Measurements from ENCODE around the gene NDRG4.
A peak's percentile ranks its signal among the peaks of the same experiment; 100 is the strongest.

NDRG4 gene

GRCh38 chr16:58511933-58512815, 12.2 kb downstream of the NDRG4 start:
- no peak overlapping the region for H3K27ac ChIP-seq (ENCODE audit: low read depth, low read length)
- peaks cover 9% of the 10 kb centered on the region for H3K4me1 ChIP-seq (ENCODE audit: control insufficient read depth, insufficient read depth, low read length)
- H3K27me3 ChIP-seq (ENCODE audit: control insufficient read depth, insufficient read depth, low read length): no peaks in the 10 kb centered on the region
- peaks cover 26% of the 10 kb centered on the region for H3K36me3 ChIP-seq (ENCODE audit: control insufficient read depth, insufficient read depth, low read length)
- no peak overlapping the region for H3K9ac ChIP-seq (ENCODE audit: low read length)
- H3K9me3 ChIP-seq (ENCODE audit: control insufficient read depth, insufficient read depth, low read depth, low read length): no peaks in the 10 kb centered on the region
- no peak overlapping the region for H3K4me3 ChIP-seq (ENCODE audit: low read depth, low read length)

DNA sequence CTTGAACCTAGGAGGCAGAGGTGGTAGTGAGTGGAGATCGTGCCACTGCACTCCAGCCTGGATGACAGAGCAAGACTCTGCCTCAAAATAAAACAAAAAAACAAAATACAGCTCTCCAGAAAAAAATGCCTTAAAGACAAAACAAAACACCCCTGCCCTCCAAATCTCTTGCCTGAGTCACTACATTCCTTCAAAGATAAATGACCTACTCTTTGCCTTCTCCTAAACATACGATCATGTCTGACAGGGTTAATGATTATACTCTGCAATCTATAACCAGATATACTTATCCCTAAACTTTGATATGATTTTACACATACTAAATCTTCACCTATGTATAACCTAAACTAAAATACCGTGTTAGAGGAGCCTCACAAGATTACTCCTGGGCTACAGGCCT, 13.9 kb downstream of the NDRG4 start:
- Histone ChIP-seq H3K4me3 (ENCODE audit: low read depth, low read length) (no peak overlapping the region), H3K27me3 (ENCODE audit: control insufficient read depth, insufficient read depth, low read length) (no peaks in the 10 kb centered on the region), H3K9ac (ENCODE audit: low read length) (no peak overlapping the region), H3K27ac (ENCODE audit: low read depth, low read length) (no peak overlapping the region), H3K9me3 (ENCODE audit: control insufficient read depth, insufficient read depth, low read depth, low read length) (no peaks in the 10 kb centered on the region), H3K36me3 (ENCODE audit: control insufficient read depth, insufficient read depth, low read length) (peaks cover 37% of the 10 kb centered on the region), H3K4me1 (ENCODE audit: control insufficient read depth, insufficient read depth, low read length) (peaks cover 9% of the 10 kb centered on the region)

GRCh38 chr16:58515125-58515870, 15.4 kb downstream of the NDRG4 start, which contains the start of gene SETD6:
Gene SETD6 (plus strand): TSS chr16:58515517. CDS start chr16:58515538, 21 bp downstream.
- H3K36me3 ChIP-seq (ENCODE audit: control insufficient read depth, insufficient read depth, low read length): peaks cover 46% of the 10 kb centered on the region
- peak within 1 kb of the TSS; percentile 66 for H3K27ac ChIP-seq (ENCODE audit: low read depth, low read length)

DNA sequence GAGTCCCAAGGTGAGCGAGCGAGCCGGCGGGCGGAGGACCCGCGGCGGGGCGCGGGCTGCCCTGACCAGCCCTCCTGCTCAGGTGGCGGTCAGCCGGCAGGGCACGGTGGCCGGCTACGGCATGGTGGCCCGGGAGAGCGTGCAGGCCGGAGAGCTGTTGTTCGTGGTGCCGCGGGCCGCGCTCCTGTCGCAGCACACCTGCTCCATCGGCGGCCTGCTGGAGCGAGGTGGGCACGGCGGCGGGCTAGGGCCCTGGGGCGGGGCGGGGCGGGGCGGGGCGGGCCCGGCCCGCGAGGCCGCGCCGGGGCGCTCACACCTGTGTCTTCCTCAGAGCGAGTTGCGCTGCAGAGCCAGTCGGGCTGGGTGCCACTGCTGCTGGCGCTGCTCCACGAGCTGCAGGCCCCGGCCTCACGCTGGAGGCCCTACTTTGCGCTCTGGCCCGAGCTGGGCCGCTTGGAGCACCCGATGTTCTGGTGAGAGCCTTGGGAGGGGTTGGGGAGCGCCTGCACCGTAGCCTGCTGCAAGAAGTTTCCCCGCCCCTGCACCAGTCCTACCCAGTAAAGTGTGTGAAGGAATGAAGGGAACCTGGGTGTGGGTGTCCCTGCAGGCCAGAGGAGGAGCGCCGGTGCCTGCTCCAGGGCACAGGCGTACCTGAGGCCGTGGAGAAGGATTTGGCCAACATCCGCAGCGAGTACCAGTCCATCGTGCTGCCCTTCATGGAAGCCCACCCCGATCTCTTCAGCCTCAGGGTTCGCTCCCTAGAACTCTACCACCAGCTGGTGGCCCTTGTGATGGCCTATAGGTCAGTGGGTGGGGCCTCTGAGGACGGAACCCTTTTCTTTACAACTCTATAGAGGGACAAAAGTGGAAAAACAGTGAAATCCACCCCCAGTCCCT, 16.2 kb downstream of the NDRG4 start:
- Histone ChIP-seq H3K9ac (ENCODE audit: low read length) (peak overlapping the region; percentile 85), H3K27me3 (ENCODE audit: control insufficient read depth, insufficient read depth, low read length) (no peaks in the 10 kb centered on the region), H3K27ac (ENCODE audit: low read depth, low read length) (peak overlapping the region; percentile 66), H3K4me1 (ENCODE audit: control insufficient read depth, insufficient read depth, low read length) (peaks cover 9% of the 10 kb centered on the region), H3K9me3 (ENCODE audit: control insufficient read depth, insufficient read depth, low read depth, low read length) (no peaks in the 10 kb centered on the region), H3K36me3 (ENCODE audit: control insufficient read depth, insufficient read depth, low read length) (peaks cover 48% of the 10 kb centered on the region), H3K4me3 (ENCODE audit: low read depth, low read length) (peak overlapping the region; percentile 90)

More at GRCh38 chr16:58515125-58515870, 15.4 kb downstream of the NDRG4 start, which contains the start of gene SETD6:
- Histone ChIP-seq H3K4me3 (ENCODE audit: low read depth, low read length) (peak within 1 kb of the TSS; percentile 90), H3K27me3 (ENCODE audit: control insufficient read depth, insufficient read depth, low read length) (no peaks in the 10 kb centered on the region), H3K9ac (ENCODE audit: low read length) (peak within 1 kb of the TSS; percentile 85), H3K4me1 (ENCODE audit: control insufficient read depth, insufficient read depth, low read length) (peaks cover 9% of the 10 kb centered on the region), H3K9me3 (ENCODE audit: control insufficient read depth, insufficient read depth, low read depth, low read length) (no peaks in the 10 kb centered on the region)

- Histone ChIP-seq H3K4me3 (ENCODE audit: low read depth, low read length) (peak overlapping the region; percentile 90), H3K27me3 (ENCODE audit: control insufficient read depth, insufficient read depth, low read length) (no peaks in the 10 kb centered on the region), H3K27ac (ENCODE audit: low read depth, low read length) (no peak overlapping the region), H3K9me3 (ENCODE audit: control insufficient read depth, insufficient read depth, low read depth, low read length) (no peaks in the 10 kb centered on the region), H3K9ac (ENCODE audit: low read length) (no peak overlapping the region), H3K36me3 (ENCODE audit: control insufficient read depth, insufficient read depth, low read length) (peaks cover 55% of the 10 kb centered on the region), H3K4me1 (ENCODE audit: control insufficient read depth, insufficient read depth, low read length) (peaks cover 9% of the 10 kb centered on the region)
Measured at GRCh38 chr16:58516768-58517107, 16.8 kb downstream of the NDRG4 start.

DNA sequence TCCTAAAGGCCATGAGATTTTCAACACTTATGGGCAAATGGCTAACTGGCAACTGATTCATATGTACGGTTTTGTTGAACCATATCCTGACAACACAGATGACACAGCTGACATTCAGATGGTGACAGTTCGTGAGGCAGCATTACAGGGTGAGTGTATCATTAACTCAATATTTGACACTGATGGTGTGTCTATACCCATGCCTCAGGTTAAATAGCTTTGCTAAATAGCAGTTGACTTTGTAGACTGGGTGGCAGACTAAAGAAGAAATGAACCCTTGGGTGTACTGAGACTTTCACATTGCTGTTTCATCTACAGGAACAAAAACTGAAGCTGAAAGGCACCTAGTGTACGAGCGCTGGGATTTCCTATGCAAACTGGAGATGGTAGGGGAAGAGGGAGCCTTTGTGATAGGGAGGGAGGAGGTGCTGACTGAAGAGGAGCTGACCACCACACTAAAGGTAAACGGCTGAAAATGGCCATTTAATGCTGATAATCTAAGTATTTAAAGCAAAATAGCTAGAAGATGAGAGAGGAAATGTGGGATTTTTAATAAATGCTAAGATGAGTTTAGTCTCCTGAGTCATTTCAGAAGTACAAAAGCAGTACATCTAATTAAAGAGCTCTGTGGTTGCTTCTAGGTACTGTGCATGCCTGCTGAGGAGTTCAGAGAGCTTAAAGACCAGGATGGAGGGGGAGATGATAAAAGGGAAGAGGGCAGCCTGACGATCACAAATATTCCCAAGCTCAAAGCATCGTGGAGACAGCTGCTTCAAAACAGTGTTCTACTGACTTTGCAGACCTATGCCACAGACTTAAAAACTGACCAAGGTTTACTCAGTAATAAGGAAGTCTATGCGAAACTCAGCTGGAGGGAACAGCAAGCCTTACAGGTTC, 18.4 kb downstream of the NDRG4 start:
- Histone ChIP-seq H3K9me3 (ENCODE audit: control insufficient read depth, insufficient read depth, low read depth, low read length) (no peaks in the 10 kb centered on the region), H3K9ac (ENCODE audit: low read length) (no peak overlapping the region), H3K4me3 (ENCODE audit: low read depth, low read length) (no peak overlapping the region), H3K4me1 (ENCODE audit: control insufficient read depth, insufficient read depth, low read length) (peaks cover 6% of the 10 kb centered on the region), H3K36me3 (ENCODE audit: control insufficient read depth, insufficient read depth, low read length) (peaks cover 71% of the 10 kb centered on the region), H3K27ac (ENCODE audit: low read depth, low read length) (no peak overlapping the region), H3K27me3 (ENCODE audit: control insufficient read depth, insufficient read depth, low read length) (no peaks in the 10 kb centered on the region)

DNA sequence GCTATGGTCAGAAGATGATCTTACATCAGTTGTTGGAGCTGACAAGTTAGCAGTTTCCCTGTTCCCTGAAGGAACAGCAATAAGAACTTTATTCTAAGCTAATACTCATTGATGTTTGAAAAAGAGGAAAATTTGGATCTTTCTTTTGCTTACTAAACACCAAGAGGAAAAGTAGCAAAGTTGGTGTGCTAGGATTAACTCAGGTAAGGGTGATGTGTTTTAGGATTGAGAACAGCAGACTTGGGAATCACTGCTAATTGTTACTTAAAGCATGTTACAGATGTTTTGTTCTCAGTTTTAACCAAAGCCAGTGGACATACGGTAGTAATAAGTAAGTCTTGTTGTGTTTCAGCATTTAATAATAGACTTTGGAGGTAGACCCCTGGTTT, 19.0 kb downstream of the NDRG4 start:
- Histone ChIP-seq H3K4me3 (ENCODE audit: low read depth, low read length) (no peak overlapping the region), H3K4me1 (ENCODE audit: control insufficient read depth, insufficient read depth, low read length) (peaks cover 6% of the 10 kb centered on the region), H3K27ac (ENCODE audit: low read depth, low read length) (no peak overlapping the region), H3K9ac (ENCODE audit: low read length) (no peak overlapping the region), H3K9me3 (ENCODE audit: control insufficient read depth, insufficient read depth, low read depth, low read length) (no peaks in the 10 kb centered on the region), H3K36me3 (ENCODE audit: control insufficient read depth, insufficient read depth, low read length) (peaks cover 77% of the 10 kb centered on the region), H3K27me3 (ENCODE audit: control insufficient read depth, insufficient read depth, low read length) (no peaks in the 10 kb centered on the region)

GRCh38 chr16:58519707-58520106, 19.8 kb downstream of the NDRG4 start:
- Histone ChIP-seq H3K9ac (ENCODE audit: low read length) (no peak overlapping the region), H3K27me3 (ENCODE audit: control insufficient read depth, insufficient read depth, low read length) (no peaks in the 10 kb centered on the region), H3K4me3 (ENCODE audit: low read depth, low read length) (no peak overlapping the region), H3K27ac (ENCODE audit: low read depth, low read length) (no peak overlapping the region), H3K4me1 (ENCODE audit: control insufficient read depth, insufficient read depth, low read length) (peaks cover 6% of the 10 kb centered on the region), H3K36me3 (ENCODE audit: control insufficient read depth, insufficient read depth, low read length) (peaks cover 84% of the 10 kb centered on the region), H3K9me3 (ENCODE audit: control insufficient read depth, insufficient read depth, low read depth, low read length) (no peaks in the 10 kb centered on the region)

GRCh38 chr16:58530179-58530578, 30.2 kb downstream of the NDRG4 start:
- H3K36me3 ChIP-seq (ENCODE audit: control insufficient read depth, insufficient read depth, low read length): peaks cover 99% of the 10 kb centered on the region
- H3K27ac ChIP-seq (ENCODE audit: low read depth, low read length): no peak overlapping the region
- no peaks in the 10 kb centered on the region for H3K27me3 ChIP-seq (ENCODE audit: control insufficient read depth, insufficient read depth, low read length)
- no peak overlapping the region for H3K4me3 ChIP-seq (ENCODE audit: low read depth, low read length)
- H3K9ac ChIP-seq (ENCODE audit: low read length): no peak overlapping the region
- H3K4me1 ChIP-seq (ENCODE audit: control insufficient read depth, insufficient read depth, low read length): no peaks in the 10 kb centered on the region
- H3K9me3 ChIP-seq (ENCODE audit: control insufficient read depth, insufficient read depth, low read depth, low read length): no peaks in the 10 kb centered on the region

DNA sequence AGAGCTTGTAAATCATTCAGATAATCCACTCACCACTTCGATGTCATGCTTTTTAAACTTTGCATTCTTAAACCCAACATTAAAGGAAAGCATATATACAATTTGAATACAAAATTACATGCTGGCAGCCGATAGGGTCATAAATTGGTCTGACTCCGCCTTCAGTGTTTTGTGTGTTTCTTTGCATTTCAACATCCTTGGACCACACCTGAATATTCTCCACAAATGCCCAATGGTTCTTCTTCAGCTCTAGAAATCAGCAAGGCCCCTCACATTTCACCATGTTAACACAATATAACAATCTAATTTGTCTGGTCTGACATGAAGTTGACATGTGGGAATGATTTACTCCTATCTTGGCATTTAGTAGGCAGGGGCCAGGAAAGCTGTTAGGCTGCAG, 32.5 kb downstream of the NDRG4 start:
- peaks cover 97% of the 10 kb centered on the region for H3K36me3 ChIP-seq (ENCODE audit: control insufficient read depth, insufficient read depth, low read length)
- H3K27me3 ChIP-seq (ENCODE audit: control insufficient read depth, insufficient read depth, low read length): no peaks in the 10 kb centered on the region
- no peak overlapping the region for H3K9ac ChIP-seq (ENCODE audit: low read length)
- no peak overlapping the region for H3K4me3 ChIP-seq (ENCODE audit: low read depth, low read length)
- H3K9me3 ChIP-seq (ENCODE audit: control insufficient read depth, insufficient read depth, low read depth, low read length): no peaks in the 10 kb centered on the region
- no peak overlapping the region for H3K27ac ChIP-seq (ENCODE audit: low read depth, low read length)
- no peaks in the 10 kb centered on the region for H3K4me1 ChIP-seq (ENCODE audit: control insufficient read depth, insufficient read depth, low read length)
